Airway epithelial cell (primary cell): ENCODE results near the gene TFDP1. TPM values are rescaled to one million over a fixed set of nuclear protein-coding genes. Genes with fewer than 3 reads are reported as not detected.

Experiments
- total RNA-seq: library from RNA; depleted of rRNA; stranded (reverse); fragments of >200 nt; gene quantifications from 2 replicates; pipeline ENCODE4 v1.2.3, GENCODE V29; 2015

The TFDP1 gene
- total RNA-seq = 64.1 and 85.5 TPM in 2 replicates

GRCh38 chr13:113584205-113584869, at the start of gene TFDP1:
Gene TFDP1 (plus strand): TSS chr13:113584753. CDS start chr13:113585838, 1,085 bp downstream.

DNA sequence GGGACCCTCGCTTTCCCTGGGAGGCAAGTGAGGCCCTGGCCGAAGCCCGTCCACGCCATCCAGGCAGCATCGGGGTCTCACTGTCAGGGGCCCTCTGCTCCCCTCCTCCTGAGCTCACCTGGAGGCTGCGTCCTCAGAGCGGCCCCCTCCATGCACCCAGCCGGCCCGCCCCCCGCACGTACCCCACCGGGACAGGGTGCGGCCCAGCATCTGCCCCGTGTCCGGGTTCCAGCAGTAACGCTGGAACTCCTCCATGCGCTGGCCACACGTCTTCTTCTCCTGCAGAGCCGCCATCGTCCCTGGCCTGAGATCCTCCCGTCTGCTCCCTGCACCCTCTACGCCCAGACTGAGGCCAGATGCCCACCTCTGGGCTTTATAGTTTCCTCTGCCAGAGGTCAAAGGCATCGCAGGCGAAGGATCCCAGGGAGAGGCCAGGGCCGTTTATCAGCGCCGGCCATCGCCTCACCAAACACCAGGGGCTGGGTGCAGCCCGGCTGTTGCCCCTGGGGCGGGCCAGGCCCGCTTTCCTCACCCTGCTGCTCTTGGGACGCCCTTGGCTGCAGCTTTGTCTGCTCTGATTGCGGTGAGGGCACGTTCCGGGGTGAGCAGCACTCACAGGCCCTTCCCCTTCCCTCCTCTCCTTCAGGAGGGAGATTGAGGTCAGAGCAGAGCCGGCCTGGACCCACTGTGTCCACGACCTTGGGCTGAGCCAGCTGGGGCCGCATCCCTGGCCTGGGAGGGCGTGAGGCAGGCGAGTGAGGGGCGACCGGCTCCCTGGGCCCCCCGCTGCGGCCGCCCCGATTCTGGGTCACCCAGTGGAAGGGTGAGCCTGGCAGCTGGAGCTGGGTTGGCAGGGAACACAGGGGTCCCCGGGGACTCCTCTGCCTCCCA, 73.5 kb downstream of the TFDP1 start, which contains the start of gene ATP4B:
Gene ATP4B (minus strand): TSS at position 348 of the 891 bp plus-strand sequence. CDS start 54 bp downstream, at position 294.

DNA sequence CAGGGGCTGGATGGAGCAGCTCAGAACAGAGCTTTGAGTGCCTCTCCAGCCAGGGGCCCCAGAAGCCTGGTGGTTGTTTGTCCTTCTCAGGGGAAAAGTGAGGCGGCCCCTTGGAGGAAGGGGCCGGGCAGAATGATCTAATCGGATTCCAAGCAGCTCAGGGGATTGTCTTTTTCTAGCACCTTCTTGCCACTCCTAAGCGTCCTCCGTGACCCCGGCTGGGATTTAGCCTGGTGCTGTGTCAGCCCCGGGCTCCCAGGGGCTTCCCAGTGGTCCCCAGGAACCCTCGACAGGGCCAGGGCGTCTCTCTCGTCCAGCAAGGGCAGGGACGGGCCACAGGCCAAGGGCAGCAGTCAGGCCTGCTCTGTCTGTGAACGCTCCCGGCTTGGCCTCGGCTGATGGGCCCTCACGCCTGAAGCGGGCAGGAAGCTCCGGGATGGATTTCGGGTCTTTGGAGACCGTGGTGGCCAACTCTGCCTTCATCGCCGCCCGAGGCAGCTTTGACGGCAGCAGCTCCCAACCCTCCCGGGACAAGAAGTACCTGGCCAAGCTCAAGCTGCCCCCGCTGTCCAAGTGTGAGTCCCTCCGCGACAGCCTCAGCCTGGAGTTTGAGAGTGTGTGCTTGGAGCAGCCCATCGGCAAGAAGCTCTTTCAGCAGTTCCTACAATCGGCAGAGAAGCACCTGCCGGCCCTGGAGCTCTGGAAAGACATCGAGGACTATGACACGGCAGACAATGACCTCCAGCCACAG, 82.6 kb downstream of the TFDP1 start, which contains the start of gene GRK1:
Gene GRK1 (plus strand): TSS at position 269 of the 751 bp plus-strand sequence. CDS start 168 bp downstream, at position 437.

Other genes starting within 250 kb of the TFDP1 start
- 8.2 and 15.8 TPM in 2 replicates for gene GRTP1, start 220.6 kb upstream of the TFDP1 start, total RNA-seq
- under 0.01 and 0.21 TPM in 2 replicates for gene ADPRHL1, start 131.3 kb upstream of the TFDP1 start, total RNA-seq
- gene DCUN1D2, start 94.0 kb upstream of the TFDP1 start, total RNA-seq = 6.0 and 7.3 TPM in 2 replicates
- gene ATP4B, start 73.4 kb downstream of the TFDP1 start, total RNA-seq = not detected in 2 replicates
- gene GRK1, start 82.5 kb downstream of the TFDP1 start, total RNA-seq = not detected in 2 replicates
- gene TMEM255B, start 174.5 kb downstream of the TFDP1 start, total RNA-seq = 0.42 and 1.7 TPM in 2 replicates